H1 (cell line): ENCODE measurements around the gene DOCK9.

ENCODE experiments used
- BRCA1 ChIP-seq: IDR thresholded peaks from 2 replicates; pipeline ENCODE4 v1.6.1; 2012; ENCODE audit warnings: low read depth, low read length, improper control_type of control experiment
- CHD7 ChIP-seq: fragments of 300-600 bp; sonication (generic); IDR thresholded peaks from 2 replicates; pipeline ENCODE4 v1.7.1; 2012; ENCODE audit warnings: low read length, moderate library complexity, mild to moderate bottlenecking, inconsistent platforms; ENCODE audit not compliant: insufficient replicate concordance
- CTCF ChIP-seq, 3 experiments: IDR thresholded peaks; 1 replicate in 2 of 3; 2 replicates in 1 of 3; pipeline versions ENCODE4 v1.5.1 to v1.6.1; 2011; ENCODE audit warnings: low read length in 3 of 3, mild to moderate bottlenecking in 3 of 3, inconsistent platforms in 2 of 3, low read depth in 1 of 3, moderate library complexity in 1 of 3; ENCODE audit not compliant: insufficient read depth in 1 of 3; ENCODE audit errors: control extremely low read depth in 1 of 3
- MAX ChIP-seq: IDR thresholded peaks from 2 replicates; pipeline ENCODE4 v1.6.1; 2012; ENCODE audit warnings: inconsistent platforms
- POLR2AphosphoS5 ChIP-seq: IDR thresholded peaks from 2 replicates; pipeline ENCODE4 v1.6.1; 2011; ENCODE audit warnings: low read depth, low read length
- RNF2 ChIP-seq: fragments of 200-900, 300-1000 bp; sonication (generic); IDR thresholded peaks from 2 replicates; pipeline ENCODE4 v1.7.1; 2016; ENCODE audit warnings: borderline replicate concordance, low read depth, mild to moderate bottlenecking, antibody characterized with exemption, low read length; ENCODE audit not compliant: poor library complexity, severe bottlenecking; ENCODE audit errors: missing control alignments
- SIX5 ChIP-seq: IDR thresholded peaks from 2 replicates; pipeline ENCODE4 v1.6.1; 2011; ENCODE audit warnings: mild to moderate bottlenecking, low read depth, low read length
- SP2 ChIP-seq: IDR thresholded peaks from 2 replicates; pipeline ENCODE4 v1.6.1; 2012; ENCODE audit warnings: mild to moderate bottlenecking, low read length, inconsistent platforms
- TBP ChIP-seq: IDR thresholded peaks from 2 replicates; pipeline ENCODE4 v1.6.1; 2011; ENCODE audit warnings: low read depth, low read length, improper control_type of control experiment
- USF2 ChIP-seq: IDR thresholded peaks from 2 replicates; pipeline ENCODE4 v1.6.1; 2011; ENCODE audit warnings: low read length, improper control_type of control experiment

GRCh38 chr13:98910501-98910951 is 67.3 kb downstream of the DOCK9 start:
- TF ChIP-seq CHD7: no peak
- no peak for TF ChIP-seq SIX5
- TF ChIP-seq CTCF (IDR thresholded peaks at IDR 0.05; ENCODE audit: control extremely low read depth in 1 of 3, insufficient read depth in 1 of 3, low read depth in 1 of 3, low read length in 3 of 3): no peak
- no peak for TF ChIP-seq MAX
- TF ChIP-seq SP2: no peak
- no peak for TF ChIP-seq USF2
- TF ChIP-seq BRCA1: no peak
- TF ChIP-seq TBP: no peak
- no peak for TF ChIP-seq RNF2
- no peak for TF ChIP-seq POLR2AphosphoS5
